NCI-H1694 treated with DMSO at 0.1 percent for 48 hours (cell line): ENCODE results near the gene HDAC4.

Source experiments
- DNase-seq: peaks from one replicate; lab custom pipeline; 2025; lab: John Stamatoyannopoulos, UW

The HDAC4 gene

DNA sequence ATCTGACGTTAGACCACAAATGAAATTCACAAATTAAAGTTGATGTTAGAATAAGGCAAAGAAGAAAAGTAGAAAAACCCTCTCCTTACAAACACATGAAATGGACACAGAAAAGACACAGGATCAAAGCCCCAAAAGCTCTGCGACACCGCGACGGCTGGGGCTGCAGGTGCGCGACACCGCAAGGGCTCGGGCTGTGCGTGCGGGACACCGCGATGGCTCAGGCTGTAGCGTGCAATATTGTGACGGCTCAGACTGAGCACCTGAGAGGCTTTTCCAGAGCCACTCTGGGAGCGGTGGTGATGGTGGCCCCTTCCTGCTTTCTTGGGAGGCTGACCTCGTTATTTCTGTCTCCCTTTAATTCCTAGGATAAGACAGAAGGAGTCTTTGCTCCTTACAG, 296.0 kb downstream of the HDAC4 start:
- DNase-seq: no peak

DNA sequence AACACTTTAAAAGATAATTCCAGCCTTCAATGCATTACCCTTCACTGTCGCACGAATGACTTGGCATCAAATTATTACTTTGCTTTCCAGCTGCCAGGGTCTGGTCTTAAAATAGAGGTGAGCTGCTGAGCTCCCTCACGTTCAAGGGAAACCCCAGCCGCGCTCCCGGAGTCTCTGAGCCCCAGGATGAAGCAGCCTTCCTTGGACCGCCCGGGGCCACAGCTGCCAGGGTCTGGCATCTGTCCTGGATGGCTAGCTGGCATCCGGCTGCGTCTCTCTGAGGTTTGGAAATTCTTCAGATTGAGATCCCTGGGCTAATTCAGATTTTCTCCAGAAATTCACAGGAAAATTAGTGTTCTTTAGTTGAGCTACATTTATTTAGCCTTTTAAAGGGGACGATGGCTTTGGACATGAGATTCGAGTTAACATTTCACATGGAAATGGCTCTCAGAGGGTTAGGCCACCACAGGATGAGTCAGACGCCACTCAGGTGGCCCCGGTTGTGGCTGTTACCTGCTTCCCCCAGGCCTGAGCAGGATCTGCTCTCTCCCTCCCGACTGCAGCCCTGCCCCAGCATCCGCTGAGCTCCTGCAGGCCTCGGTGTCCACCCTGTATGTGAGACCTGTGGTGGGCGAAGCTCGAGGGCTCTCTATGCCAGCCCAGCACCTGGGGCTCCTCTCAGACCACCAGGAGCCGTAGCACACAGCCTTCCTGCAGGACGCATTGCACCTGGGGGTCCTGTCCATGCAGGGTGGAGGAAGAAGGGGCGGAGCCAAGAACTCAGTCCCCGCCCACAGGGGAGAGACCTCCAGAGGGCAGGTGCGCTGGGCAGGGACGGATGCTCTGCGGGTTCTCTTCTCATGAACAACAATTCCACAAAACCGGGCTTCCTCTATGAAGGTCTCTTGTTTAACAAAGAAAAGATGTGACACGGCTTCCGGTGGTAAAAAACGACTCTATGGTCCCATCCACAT, 297.4 kb downstream of the HDAC4 start:
- no peak for DNase-seq

DNA sequence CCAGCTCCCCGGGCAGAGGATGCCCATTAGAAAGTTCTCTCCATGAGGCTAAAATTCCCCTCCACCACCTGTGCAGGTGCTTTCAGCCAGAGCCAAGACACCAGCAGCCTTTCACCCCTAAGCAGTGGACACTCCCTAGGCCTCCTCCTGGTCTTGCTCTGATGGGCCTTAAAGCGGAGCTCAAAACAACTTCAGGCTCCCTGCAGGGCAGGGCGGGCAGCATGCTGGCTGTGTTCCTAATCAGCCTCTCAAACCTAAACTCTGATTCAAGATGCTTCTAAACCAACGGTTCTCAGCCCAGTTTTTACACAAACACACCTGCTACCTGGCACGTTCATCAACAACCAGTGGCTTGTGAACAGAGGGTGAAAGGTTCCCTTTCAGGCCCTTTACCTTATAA, 298.6 kb downstream of the HDAC4 start:
- DNase-seq: no peak

DNA sequence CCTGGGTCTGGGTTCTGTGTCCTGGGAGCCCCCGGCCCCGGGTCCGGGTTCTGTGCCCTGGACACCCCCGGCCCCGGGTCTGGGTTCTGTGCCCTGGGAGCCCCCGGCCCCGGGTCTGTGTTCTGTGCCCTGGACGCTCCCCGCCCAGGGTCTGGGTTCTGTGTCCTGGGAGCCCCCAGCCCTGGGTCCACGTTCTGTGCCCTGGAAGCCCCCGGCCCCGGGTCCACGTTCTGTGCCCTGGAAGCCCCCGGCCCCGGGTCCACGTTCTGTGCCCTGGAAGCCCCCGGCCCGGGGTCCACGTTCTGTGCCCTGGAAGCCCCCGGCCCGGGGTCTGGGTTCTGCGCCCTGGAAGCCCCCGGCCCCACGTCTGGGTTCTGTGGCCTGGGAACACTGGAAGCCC, 299.0 kb downstream of the HDAC4 start:
- no peak for DNase-seq

DNA sequence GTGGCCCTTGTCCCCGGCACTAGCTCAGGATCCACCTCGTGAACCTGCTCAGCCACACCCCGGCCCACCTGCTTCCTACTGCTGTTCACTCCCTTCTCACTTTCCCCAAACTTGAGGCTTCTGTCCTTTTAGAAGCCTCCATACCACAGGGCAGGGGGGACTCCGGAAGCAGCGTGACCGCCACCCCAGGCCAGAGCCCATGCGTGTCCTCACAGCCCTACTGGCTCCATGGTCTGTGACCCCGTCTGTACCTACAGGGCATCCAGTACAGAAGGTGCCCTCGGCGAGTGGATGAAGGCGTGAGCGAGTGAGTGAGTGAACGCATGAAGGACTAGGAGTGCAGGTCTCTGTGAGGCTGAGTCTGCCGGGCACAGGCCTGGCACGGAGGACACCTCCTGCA, 299.7 kb downstream of the HDAC4 start:
- no peak for DNase-seq

DNA sequence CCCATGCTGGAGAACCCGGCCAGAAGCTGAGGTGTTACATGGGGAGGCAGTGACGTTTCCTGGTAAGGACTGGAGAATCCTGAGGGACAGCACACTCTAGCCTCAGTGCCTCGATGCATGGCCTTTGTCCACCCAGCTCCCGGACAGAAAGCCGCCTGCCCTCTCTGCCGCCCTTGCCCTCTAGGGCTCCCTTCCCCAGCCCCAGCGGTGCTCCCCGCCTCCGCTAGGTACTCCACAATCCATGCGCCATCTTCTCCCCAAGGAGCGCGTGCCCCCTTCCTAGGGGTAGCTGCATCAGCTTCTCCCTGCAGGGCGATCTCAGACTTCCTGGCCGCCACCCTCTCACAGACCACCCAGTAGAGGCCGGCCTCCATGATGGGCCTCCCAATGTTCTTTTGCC, 301.3 kb downstream of the HDAC4 start:
- DNase-seq: no peak

DNA sequence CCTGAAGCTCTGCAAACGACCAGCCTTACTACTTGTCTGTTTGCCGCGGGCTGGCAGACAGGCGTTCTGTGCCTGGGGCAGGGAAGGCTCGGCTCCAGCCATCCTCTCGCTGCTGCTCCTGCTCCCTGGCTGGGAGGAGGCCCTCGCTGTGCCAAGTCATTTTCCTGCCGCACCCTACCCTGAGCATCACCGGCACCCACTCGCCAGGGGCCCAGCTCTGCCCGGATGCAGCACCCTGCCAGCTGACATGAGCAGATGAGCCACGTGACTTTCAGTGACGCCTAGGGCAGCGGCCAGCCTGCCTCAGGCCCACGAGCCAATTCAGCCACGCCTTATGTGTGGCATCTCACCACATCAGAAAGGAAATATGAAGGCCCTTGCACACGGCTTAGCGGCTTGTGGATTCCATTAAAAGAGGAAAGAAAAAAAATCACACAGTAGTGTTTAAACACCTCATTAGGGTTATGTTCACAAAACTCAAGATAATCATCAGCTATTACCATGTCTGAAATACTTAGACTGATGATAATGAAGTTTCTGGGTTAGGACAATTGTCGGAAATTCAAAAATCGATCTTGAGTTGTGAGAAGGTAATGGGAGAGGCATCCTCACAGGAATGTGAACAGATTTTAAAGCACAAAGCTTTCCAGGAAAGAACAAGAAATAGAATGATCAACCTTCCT, 302.4 kb downstream of the HDAC4 start:
- DNase-seq: no peak

DNA sequence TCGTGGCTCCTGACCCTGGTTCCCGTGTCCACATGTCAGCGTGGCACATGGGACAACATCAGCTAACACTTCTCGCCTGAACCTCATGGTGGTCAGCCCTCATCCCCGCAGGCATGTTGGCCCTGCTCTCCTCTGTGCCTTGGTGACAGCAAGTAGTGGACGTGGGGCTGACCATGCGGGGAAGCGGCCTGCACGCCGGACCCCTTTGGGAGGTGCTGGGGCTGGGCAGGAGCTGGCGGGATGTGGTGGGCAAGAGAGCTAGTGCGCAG, 303.5 kb downstream of the HDAC4 start:
- no peak for DNase-seq

DNA sequence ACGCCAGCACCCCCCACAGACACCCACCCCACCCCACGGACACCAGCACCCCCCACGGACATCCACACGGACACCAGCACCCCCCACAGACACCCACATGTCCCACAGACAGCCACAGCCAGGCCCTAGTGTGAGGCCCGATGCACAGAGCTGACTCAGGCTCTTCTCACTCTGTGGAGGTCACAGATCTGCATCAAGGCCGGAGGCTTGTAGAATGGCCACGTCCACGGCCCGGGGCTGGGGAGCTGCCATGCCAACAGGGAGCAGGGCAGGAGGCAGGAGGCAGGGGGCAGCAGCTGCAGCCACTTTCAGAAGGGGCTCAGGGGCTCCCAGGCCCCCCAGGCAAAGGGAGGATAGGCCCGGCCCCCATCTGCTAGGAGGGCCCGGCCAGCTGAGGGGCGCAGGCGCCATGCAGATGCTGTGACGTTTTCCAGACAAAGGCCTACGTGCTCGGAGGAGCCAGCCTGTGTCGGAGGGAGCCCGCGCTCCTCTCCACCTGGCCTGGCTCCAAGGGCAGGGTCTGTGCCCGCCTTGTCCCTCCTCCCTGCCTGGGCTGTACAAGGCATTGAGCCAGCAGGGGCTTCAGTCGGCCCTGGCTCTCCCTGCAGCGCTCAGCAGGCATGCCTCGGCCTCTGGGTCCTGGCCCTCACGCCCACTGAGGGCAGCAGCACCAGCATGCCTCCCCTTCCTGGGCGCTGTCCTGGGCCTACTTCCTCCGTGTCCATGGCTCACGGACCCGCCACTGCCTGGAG, 304.0 kb downstream of the HDAC4 start:
- DNase-seq: no peak

DNA sequence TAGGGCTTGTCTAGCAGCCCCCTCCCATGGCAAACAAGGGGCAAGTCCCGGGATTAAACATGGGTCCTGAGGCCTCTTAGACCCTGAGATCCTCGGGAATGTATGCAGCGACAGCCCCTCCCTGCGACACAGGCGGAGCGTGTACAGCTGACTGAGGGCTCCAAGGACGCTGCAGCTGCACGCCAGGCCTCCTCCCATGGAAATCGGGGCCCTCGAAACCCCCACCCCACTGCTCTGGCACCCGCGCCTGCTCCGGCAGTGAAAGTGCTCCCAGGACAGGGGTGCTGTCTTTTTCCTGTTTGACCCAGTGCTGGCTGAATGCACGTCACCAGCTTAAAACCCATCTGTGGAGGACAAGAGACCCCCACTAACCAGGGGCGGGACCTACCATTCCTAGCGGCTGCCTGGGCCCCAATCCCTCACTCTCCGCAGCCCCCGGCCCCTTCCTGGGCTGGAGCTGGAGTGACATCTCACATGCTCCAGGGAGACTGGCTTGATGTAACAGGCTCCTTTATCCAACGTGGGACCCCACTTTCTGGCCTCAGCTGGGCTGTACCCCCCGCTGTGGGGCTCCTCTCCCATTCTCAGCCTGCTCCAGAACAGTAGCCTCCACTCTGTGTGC, 305.2 kb downstream of the HDAC4 start:
- no peak for DNase-seq

DNA sequence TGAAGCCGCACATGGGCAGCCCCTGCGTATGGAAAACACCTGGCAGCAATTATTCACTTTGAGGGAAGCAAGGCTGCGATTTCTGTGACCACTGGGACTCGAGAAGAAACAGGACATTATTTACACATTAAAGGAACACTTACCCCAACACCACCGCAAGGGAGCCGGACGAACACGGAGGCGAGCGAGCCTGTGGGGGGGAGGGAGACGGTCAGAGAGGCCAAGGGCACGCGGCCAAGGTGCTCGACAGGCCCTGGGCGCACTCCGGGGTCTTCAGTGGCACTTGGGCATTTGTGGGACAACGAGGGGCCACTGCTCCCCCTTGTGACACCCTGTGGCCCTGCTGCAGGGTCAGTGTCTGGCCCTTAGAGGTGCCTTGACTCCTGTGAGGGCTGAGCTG, 306.0 kb downstream of the HDAC4 start:
- no peak for DNase-seq

DNA sequence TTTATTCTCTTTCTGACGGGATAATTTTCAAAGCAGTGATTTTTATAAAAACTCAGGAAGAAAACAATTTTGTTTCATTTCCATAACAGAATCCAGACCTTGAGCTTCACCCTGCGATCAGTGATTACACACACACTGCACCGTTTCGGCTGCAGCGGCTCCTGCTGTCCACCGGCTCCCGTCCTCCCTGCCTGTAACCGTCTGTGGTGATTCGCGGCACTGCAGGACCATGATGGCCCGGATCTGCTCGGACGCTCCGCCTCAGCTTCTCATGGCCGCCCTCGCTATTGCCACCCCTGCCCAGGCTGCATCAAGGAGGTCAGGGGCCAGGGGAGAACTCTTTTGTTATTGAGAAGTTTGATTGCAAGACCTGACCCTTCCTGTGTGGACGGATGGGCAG, 306.9 kb downstream of the HDAC4 start:
- no peak for DNase-seq

DNA sequence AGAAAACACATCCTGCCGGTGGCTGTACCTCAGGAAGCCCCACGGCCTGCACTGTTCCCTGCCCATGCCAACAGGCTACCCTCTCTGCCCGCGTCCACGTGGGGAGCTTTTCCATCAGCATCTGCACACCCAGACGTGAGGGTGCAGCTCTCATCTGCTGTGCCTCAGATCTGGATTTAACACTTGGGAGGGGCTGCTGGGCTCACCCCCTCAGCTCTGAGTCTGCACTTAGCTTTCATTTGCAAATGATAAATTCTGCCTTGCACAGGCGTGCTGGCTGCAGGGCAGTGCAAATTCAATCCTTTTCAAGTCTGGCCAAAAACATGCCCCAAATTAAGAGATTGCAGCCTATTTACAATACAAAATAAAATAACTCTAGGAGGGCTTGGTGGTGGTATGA, 307.3 kb downstream of the HDAC4 start:
- DNase-seq: no peak

DNA sequence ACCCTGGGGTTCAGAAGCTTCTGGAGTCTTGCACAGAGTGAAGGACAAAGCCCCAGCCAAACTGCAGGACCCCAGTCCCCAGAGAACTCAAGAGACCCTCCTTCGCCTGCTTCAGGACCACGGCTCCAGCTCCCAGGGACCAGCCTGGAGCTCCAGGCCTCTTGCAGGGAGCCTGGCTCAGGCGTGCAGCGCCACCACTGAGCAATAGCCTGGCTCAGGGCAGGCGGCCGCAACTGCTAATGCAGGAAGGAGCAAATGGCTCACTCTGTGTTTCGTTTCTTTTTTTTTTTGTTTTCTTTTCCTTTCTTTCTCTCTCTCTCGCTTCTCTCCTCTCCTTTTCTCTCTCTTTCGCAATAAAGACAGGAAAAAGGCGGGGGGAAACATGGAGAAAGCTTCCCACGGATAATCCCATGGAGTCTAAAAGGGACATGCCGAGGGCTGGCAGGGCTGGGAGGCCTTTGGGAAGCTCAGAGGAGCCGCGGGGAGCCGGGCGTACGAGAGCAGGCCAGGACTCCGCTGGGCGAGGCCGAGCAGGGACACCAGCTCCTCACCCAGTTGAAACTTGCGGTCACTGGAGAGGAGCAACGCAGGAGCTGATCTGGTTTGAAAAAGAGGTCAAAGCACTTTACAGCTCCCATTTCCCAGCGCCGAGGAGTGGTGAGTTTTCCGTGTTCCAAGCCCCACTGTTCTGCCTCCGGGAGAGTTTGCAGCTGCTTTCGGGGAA, 308.1 kb downstream of the HDAC4 start:
- DNase-seq: no peak

DNA sequence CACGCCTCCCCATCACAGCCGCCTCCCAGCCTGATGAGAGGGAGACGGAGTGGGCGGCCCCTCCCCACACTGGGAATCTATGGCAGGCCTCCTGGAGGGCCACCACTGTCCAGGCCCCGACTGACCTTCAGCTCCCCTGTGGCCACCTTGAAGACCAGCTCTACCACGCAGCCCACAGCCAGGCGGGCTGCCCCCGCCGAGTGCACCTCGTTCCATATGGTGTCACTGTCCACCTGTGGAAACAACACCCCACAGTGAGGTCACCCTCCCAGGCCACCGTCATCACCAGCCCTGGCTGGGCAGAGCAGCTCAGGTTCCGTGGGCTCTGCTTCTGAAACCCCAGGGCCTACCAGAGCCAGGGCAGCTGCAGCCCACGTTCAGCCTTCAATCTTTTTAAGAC, 310.9 kb downstream of the HDAC4 start:
- no peak for DNase-seq

DNA sequence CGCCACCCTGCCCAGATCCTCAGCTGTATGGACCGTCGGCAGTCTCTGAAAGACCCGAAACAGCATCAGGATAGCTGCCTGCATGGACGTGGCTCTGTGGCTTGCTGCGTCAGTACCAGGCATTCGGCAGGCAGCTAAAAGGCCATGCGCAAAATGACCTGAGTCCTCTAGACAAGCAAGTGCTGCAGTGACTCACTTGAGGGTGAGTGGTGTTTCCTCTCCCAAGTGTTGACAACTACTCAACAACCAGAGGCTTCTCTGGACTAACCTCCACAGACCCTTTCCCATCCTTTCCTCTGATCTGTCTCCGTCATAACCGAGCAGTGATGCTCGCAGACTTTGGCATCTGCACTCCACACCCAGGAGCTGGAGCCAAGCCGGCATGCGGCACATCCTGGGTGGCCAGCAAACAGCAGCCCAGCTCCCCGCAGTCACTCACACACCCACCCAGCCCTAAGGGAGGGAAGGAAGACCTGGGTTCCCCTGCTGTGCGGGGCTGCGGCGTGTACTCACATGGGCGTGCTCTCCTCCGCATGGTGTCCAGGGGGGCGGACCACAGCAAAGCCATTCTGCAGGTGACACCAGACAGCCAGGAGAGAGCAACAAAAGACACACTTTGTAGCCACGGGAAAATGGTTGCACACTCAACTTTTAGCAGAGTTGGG, 313.6 kb downstream of the HDAC4 start:
- DNase-seq: no peak

DNA sequence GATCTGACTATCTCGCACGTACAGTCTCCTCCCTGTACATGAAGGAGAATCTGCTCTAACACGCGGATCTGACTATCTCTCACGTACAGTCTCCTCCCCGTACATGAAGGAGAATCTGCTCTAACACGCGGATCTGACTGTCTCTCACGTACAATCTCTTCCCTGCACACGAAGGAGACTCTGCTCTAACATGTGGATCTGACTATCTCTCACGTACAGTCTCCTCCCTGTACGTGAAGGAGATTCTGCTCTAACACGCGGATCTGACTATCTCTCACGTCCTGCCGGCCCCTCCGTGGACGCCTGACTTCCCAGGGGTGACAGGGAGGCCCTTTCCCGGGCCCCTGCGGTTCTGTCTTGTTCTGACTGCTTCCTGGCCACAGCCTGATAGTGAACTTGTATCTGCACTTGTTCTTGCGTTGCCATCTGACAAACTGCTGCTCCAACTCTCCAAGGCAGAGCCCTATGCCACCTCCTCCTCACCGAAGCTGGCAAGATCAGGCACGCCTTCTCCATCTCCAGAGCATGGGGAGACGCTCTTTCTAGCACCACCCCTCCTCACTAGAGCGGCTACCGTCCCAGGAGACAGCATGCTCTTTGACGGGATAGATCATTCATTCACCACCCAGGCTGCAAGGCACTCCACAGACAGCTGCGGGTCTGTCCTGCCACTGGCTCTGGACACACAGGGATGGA, 314.3 kb downstream of the HDAC4 start:
- no peak for DNase-seq

DNA sequence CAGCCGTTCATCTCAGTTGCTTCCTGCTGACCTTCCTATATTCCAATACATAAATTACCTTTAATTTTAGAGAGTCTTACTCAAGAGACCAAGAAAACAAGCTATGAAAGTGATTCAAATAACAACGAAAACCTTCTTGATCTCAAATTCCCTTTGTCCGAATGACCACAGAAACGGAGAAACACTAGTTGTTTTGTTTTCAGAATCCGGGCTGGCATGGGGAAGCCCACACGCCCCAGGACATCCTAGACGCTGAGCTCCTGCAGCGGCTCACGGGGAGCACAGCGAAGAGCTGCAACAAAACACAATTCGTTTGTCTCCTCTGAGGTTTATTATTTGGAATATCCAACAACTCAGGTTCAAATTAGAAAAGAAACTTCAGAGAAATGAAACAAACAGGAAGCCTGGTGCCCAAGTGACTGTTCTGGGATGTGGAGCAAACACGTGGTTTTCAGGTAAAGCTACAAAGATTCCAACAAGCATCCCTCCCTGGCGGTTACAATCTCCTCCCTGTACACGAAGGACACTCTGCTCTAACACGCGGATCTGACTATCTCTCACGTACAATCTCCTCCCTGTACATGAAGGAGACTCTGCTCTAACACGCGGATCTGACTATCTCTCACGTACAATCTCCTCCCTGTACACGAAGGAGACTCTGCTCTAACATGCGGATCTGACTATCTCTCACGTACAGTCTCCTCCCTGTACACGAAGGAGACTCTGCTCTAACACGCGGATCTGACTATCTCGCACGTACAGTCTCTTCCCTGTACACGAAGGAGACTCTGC, 315.4 kb downstream of the HDAC4 start:
- DNase-seq: no peak

DNA sequence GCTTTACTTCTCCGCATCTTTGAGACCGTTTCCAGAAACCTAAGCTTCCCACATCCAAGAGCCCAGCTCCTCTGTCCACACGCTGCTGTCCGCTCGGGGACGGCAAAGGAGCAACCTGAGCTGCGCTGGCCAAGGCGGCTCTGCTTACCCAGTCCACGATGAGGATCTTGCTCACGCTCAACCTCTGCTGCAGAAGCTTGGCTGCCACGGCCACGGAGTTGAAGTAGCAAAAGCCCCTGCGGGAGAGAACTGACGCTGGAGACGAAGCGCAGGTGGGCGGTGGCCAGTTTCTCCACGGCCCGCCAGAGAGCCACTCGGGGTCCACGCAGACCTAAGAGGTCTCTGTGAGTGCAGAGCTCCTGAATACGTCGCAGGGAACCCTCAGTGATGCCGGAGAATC, 316.8 kb downstream of the HDAC4 start:
- DNase-seq: no peak

DNA sequence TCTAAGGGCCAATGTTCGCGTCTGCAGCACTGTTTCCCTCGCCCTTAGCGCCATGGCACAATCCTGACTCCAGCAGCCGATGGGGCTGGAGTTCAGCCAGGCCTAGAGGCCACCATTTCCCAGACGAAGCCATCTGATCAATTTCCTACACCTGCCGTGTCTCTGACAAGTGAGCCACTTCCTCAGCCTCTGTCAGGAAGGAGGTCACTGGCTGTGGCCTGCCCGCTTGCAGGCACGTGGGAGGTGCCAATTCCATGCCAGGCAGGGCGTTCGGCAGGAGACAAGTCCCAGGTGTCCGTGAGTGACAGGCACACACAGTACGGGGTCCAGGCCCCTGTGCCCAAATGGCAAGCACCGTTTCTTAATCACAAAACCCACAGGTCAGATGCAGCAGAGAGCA, 318.4 kb downstream of the HDAC4 start:
- DNase-seq: no peak
